Esophagus squamous epithelium (tissue), 5 donors: ENCODE results near the gene C2orf42. TPM values are rescaled to one million over a fixed set of nuclear protein-coding genes. Genes with fewer than 3 reads are reported as not detected.
A peak's percentile ranks its signal among the peaks of the same experiment; 100 is the strongest.
"Not testable (repeated sequence)": the region's sequence is repeated elsewhere in the genome, so short reads cannot be mapped to it uniquely, and the experiment has no call there.

Source experiments
- DNase-seq: peaks from one replicate; lab custom pipeline; 2025; lab: John Stamatoyannopoulos, UW
- H3K27ac ChIP-seq, 4 donors: fragments of 200-600 bp; sonication (generic); one replicate each; pipeline ENCODE4 v1.5.1; 2016 to 2019; ENCODE audit warnings: mild to moderate bottlenecking in 1 of 4
- H3K27me3 ChIP-seq, 4 donors: fragments of 200-600 bp; sonication (generic); 1 replicate in 3 of 4; 2 replicates in 1 of 4; pipeline versions ENCODE4 v1.5.1 to v1.6.0; 2017 to 2021; ENCODE audit warnings: antibody characterized with exemption in 1 of 4
- H3K36me3 ChIP-seq, 3 donors: fragments of 200-600 bp; sonication (generic); one replicate each; pipeline ENCODE4 v1.5.1; 2016 to 2019
- H3K4me1 ChIP-seq, 3 donors: fragments of 200-600 bp; sonication (generic); one replicate each; pipeline ENCODE4 v1.5.1; 2017 to 2019
- H3K4me3 ChIP-seq, 4 donors: fragments of 200-600 bp; sonication (generic); 1 replicate in 3 of 4; 2 replicates in 1 of 4; pipeline ENCODE4 v1.5.1; 2016 to 2019; ENCODE audit warnings: mild to moderate bottlenecking in 2 of 4, moderate library complexity in 1 of 4
- H3K9me3 ChIP-seq, 3 donors: fragments of 200-600 bp; sonication (generic); one replicate each; pipeline ENCODE4 v1.5.1; 2016 to 2019
- POLR2A ChIP-seq, 4 donors: fragments of 450-650 bp; IDR thresholded peaks; one replicate each; pipeline ENCODE4 v1.6.1; 2017; ENCODE audit warnings: antibody characterized with exemption in 4 of 4, mild to moderate bottlenecking in 4 of 4, moderate library complexity in 3 of 4
- WGBS, 2 donors: methylation state at CpG; one replicate each; pipeline ENCODE4 v1.1.5; 2018; 5-methylcytosine and 5-hydroxymethylcytosine counted together
- intact Hi-C: fragments of 100-400 bp; cut with DNase I; formaldehyde crosslinking; loops from one replicate; pipeline ENCODE4 v1.15.0; 2022
- total RNA-seq, 4 donors: library from RNA; depleted of rRNA; stranded (reverse); fragments of >200 nt; gene quantifications; one replicate each; pipeline ENCODE4 v1.1.0, GENCODE V29; 2016
- TF ChIP-seq, protein P1 (sequence below), 6 experiments: fragments of 450-650 bp in 4 of 6; fragments of 200-600 bp in 2 of 6; sonication (generic) in 2 of 6; IDR thresholded peaks; one replicate each; pipeline ENCODE4 v1.5.1; 2016 to 2019; ENCODE audit warnings: antibody characterized with exemption in 6 of 6, mild to moderate bottlenecking in 4 of 6, moderate library complexity in 4 of 6
- donor health status: DM: yes; HTN: yes; CAD: no.

Gene C2orf42
- total RNA-seq, 4 donors from 2014 or later = 4.5 to 15.1 (median 8.7) TPM

DNA sequence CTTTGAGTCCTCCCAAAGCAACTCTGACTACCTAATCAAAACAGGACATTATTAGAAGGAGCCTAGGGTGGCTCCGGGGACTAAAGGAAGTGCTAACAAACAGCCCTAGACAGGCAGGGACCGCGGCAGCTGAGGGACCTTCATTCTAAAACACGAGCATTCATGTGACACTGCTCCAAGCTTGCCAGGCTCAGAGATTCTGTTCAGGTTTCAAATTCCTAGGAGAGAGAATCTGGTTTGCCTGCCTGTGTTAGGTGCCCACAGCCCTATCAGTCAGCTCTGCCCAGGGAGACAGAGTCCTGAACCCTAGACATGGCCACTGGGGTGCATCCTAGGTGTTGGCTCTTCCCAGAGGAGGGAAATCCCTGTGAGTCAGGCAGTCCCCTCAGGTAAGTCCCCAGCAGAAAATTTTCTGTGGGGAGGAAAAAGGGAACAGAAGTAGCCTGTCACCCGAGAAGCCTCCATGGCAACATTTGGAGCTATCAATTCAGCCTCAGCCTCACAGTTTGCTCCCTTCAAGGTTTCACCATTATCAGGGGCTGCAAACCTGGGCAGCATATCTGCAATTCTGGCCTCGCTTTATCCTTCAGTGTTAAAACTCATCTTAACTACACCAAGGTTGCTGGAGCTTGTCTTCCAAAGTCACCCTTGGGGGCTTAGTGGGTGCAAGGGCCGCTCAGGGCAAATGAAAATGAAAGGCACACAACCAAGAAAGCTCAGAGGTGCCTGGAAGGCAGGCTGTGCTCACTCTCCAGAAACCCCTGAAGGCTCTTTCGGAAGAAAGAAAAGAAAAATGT, 75.0 kb downstream of the C2orf42 start:
- 60 to 73% methylated on average over 5 to 7 of the region's 8 CpGs for WGBS, 2 donors
- H3K27me3 ChIP-seq = no peaks in the 10 kb centered on the region
- TF ChIP-seq POLR2A (IDR thresholded peaks at IDR 0.05) = no peak
- TF ChIP-seq, protein P1, sequence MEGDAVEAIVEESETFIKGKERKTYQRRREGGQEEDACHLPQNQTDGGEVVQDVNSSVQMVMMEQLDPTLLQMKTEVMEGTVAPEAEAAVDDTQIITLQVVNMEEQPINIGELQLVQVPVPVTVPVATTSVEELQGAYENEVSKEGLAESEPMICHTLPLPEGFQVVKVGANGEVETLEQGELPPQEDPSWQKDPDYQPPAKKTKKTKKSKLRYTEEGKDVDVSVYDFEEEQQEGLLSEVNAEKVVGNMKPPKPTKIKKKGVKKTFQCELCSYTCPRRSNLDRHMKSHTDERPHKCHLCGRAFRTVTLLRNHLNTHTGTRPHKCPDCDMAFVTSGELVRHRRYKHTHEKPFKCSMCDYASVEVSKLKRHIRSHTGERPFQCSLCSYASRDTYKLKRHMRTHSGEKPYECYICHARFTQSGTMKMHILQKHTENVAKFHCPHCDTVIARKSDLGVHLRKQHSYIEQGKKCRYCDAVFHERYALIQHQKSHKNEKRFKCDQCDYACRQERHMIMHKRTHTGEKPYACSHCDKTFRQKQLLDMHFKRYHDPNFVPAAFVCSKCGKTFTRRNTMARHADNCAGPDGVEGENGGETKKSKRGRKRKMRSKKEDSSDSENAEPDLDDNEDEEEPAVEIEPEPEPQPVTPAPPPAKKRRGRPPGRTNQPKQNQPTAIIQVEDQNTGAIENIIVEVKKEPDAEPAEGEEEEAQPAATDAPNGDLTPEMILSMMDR (IDR thresholded peaks at IDR 0.05) = no peak
- peak overlapping the region in 2 of 4 donors; percentile 8 to 21 for H3K27ac ChIP-seq
- DNase-seq = no peak
- no peaks in the 10 kb centered on the region for H3K36me3 ChIP-seq
- intact Hi-C loops = no loop called here
- H3K4me3 ChIP-seq = no peak overlapping the region
- H3K9me3 ChIP-seq = no peaks in the 10 kb centered on the region
- H3K4me1 ChIP-seq = peaks cover 0 to 24% (median 0%) of the 10 kb centered on the region in 3 donors

DNA sequence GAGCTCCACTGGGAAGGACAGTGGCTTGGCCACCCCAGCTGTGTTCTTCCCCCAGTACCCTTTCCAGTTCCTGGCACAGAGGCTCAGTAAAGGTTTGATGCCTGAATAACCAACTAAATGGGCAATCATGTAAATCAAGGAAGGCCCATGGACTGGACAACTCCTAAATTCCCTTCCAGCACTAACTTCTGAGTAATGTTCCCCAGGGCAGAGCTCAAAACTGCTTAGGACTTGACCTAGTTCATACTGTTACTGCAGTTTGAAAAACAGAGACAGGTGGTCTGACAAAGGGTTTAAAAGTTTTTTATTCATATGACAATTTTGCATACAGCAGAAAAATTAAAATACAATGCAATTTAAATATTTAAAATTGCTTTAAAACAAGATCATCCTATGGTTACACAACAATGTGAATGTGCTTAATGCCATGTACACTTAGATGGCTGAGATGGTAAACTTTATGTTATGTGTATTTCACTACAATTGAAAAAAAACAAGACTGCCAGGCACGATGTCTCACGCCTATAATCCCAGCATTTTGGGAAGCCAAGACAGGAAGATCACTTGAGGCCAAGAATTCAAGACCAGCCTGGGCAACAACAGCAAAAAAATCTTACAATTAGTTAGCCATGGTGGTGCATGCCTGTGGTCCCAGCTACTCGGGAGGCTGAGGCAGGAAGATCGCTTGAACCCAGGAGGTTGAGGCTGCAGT, 77.3 kb downstream of the C2orf42 start:
- Histone ChIP-seq H3K36me3 (no peaks in the 10 kb centered on the region), H3K4me3 (no peak overlapping the region), H3K9me3 (no peaks in the 10 kb centered on the region), H3K4me1 (peaks cover 1 to 33% (median 12%) of the 10 kb centered on the region in 3 donors), H3K27ac (no peak overlapping the region), H3K27me3 (no peaks in the 10 kb centered on the region)
- DNase-seq = no peak
- TF ChIP-seq POLR2A (IDR thresholded peaks at IDR 0.05) = no peak
- TF ChIP-seq, protein P1 (IDR thresholded peaks at IDR 0.05) = no peak
- intact Hi-C loops = no loop called here
- 51 to 67% methylated on average over 4 of the region's 4 CpGs for WGBS, 2 donors

DNA sequence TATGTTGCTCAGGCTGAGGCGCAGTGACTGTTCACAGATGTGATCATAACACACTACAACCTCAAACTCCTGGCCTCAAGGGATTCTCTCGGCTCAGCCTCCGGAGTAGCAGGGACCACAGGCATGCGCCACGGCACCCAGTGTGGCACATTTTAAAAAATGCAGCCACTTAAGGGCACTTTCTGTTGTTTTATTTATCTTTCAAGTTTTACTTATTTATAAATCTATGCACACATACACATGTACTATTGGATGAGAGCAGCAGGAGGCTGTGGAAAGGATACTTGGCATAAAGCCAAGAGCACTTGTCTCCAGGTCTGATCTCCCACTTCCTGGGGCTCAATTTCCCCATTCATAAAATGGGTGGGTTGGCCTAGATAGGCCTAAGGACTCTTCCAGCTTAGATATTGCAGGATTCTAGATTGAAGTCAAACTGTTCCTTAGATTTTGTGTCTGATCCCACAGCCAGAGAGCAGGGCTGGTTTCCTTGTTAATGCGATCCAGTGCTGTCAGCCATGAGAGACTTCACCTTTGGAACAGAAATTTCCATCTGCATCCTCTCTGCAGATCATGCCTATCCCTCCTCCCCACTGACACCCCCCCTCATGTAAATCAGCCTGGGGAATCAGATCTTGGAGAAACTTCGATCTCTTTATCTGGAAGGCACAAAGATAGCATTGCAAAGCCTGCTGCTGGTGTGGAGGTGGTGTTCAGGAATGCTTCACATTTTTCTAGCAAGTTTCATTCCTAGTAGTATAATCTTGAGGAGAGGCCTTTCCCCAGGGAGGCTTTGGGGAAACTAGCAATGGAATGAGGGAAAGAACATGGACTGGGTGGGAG, 78.8 kb downstream of the C2orf42 start:
- H3K27ac ChIP-seq = no peak overlapping the region
- WGBS, 2 donors = 86 to 90% methylated on average over 7 of the region's 7 CpGs
- H3K36me3 ChIP-seq = no peaks in the 10 kb centered on the region

DNA sequence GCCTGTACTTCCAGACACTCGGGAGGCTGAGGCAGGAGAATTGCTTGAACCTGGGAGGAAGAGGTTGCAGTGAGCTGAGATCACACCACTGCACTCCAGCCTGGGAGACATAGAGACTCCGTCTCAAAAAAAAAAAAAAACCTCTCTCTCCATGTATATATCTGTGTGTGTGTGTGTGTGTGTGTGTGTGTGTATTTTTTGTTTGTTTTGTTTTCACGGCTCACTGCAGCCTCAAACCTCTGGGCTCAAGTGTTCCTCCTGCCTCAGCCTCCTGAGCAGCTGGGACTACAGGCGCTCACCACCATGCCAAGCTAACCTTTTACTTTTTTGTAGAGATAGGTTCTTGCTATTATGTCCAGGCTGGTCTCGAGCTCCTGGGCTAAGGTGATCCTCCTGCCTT, 80.4 kb downstream of the C2orf42 start:
- intact Hi-C loops, H3K27me3 ChIP-seq, H3K36me3 ChIP-seq, H3K4me3 ChIP-seq, H3K9me3 ChIP-seq, H3K27ac ChIP-seq, DNase-seq: not testable (repeated sequence)
- WGBS, 2 donors = 85 to 90% methylated on average over 3 to 5 of the region's 5 CpGs
- H3K4me1 ChIP-seq = peaks cover 5 to 32% (median 17%) of the 10 kb centered on the region in 3 donors

More for the DNA sequence above, 78.8 kb downstream of the C2orf42 start:
- H3K27me3 ChIP-seq = no peaks in the 10 kb centered on the region
- H3K4me1 ChIP-seq = peaks cover 5 to 41% (median 17%) of the 10 kb centered on the region in 3 donors
- H3K4me3 ChIP-seq = no peak overlapping the region
- no peaks in the 10 kb centered on the region for H3K9me3 ChIP-seq
- intact Hi-C loops = no loop called here
- DNase-seq = no peak
- TF ChIP-seq, protein P1 (IDR thresholded peaks at IDR 0.05) = no peak

DNA sequence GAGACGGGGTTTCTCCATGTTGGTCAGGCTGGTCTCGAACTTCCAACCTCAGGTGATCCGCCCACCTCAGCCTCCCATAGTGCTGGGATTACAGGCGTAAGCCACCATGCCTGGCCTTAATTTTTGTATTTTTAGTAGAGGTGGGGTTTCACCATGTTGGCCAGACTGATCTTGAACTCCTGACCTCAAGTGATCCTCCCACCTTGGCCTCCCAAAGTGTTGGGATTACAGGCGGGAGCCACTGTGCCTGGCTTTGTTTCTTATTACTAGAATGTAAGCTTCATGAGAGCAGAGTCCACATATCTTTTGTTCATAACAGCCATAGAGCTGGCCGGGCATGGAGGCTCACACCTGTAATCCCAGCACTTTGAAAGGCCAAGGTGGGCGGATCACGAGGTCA, 84.7 kb downstream of the C2orf42 start:
- H3K27ac ChIP-seq, H3K9me3 ChIP-seq, DNase-seq, H3K36me3 ChIP-seq, H3K27me3 ChIP-seq, intact Hi-C loops, H3K4me3 ChIP-seq: not testable (repeated sequence)
- 92 to 96% methylated on average over 6 to 8 of the region's 8 CpGs for WGBS, 2 donors
- peaks cover 5 to 32% (median 17%) of the 10 kb centered on the region in 3 donors for H3K4me1 ChIP-seq
